Stimulated activated CD8-positive, alpha-beta memory T cell treated with anti-CD3 and anti-CD28 coated beads, Interleukin-4, amount 100 ng/mL, for 24 hours (primary cell): ENCODE data around the gene MFSD6.

Source experiments
- DNase-seq: peaks from one replicate; pipeline ENCODE4 v3.0.0-alpha.2; 2020; ENCODE audit warnings: low read depth

The MFSD6 gene

GRCh38 chr2:190533175-190533967, 125.2 kb downstream of the MFSD6 start:
- no peak for DNase-seq

- no peak for DNase-seq
Observed at GRCh38 chr2:190533968-190534309, 125.8 kb downstream of the MFSD6 start.

GRCh38 chr2:190534310-190535120, 126.4 kb downstream of the MFSD6 start, which contains the start of gene NEMP2:
Gene NEMP2 (minus strand): TSS chr2:190534722. CDS start chr2:190534655, 67 bp downstream.
- DNase-seq = peak; percentile 81

- no peak for DNase-seq
Observed at GRCh38 chr2:190535121-190535439, 126.9 kb downstream of the MFSD6 start.

GRCh38 chr2:190535586-190535985, 127.4 kb downstream of the MFSD6 start:
- DNase-seq = no peak

GRCh38 chr2:190537765-190538164, 129.6 kb downstream of the MFSD6 start:
- no peak for DNase-seq

- DNase-seq = no peak
Observed at GRCh38 chr2:190538201-190538600, 130.0 kb downstream of the MFSD6 start.

GRCh38 chr2:190540048-190540447, 131.9 kb downstream of the MFSD6 start:
- DNase-seq = no peak

GRCh38 chr2:190545093-190545492, 136.9 kb downstream of the MFSD6 start:
- no peak for DNase-seq

GRCh38 chr2:190545555-190546385, 137.6 kb downstream of the MFSD6 start:
- DNase-seq = no peak

GRCh38 chr2:190546734-190547133, 138.6 kb downstream of the MFSD6 start:
- no peak for DNase-seq

GRCh38 chr2:190547886-190548285, 139.7 kb downstream of the MFSD6 start:
- no peak for DNase-seq

- no peak for DNase-seq
Observed at GRCh38 chr2:190550137-190550536, 142.0 kb downstream of the MFSD6 start.
